Naive thymus-derived CD4-positive, alpha-beta T cell (primary cell): Measurements from ENCODE around the gene EGFR. TPM values are rescaled to one million over a fixed set of nuclear protein-coding genes. Genes with fewer than 3 reads are reported as not detected.

ENCODE experiments used
- ATAC-seq: fragments of 150-1000 bp; cut with Tn5 transposase; 2 replicates; pipeline ENCODE4 v1.10.0; 2021; ENCODE audit warnings: mild to moderate bottlenecking, moderate library complexity
- CTCF ChIA-PET: fragments of 350-600 bp; sonication (Branson Sonifier 250); formaldehyde crosslinking; loops from one replicate; lab custom pipeline; 2021; ENCODE audit warnings: antibody characterized with exemption; lab: Charles Lee
- POLR2A ChIA-PET: fragments of 350-600 bp; sonication (Branson Sonifier 250); formaldehyde crosslinking; loops from one replicate; lab custom pipeline; 2021; ENCODE audit warnings: antibody characterized with exemption, inconsistent platforms; lab: Charles Lee
- DNase-seq, 9 donors: peaks; one replicate each; pipeline versions ENCODE4 v3.0.0 to v3.0.0-alpha.2; 2020 to 2022; ENCODE audit warnings: mixed read lengths in 1 of 9
- H3K27ac ChIP-seq: one replicate; pipeline ENCODE4 v1.7.0; 2013; ENCODE audit warnings: mild to moderate bottlenecking, low read depth, low read length, moderate library complexity
- H3K27me3 ChIP-seq, 2 donors: one replicate each; pipeline ENCODE4 v1.7.0; 2013; ENCODE audit warnings: low read length in 2 of 2, mild to moderate bottlenecking in 2 of 2, moderate library complexity in 2 of 2; ENCODE audit not compliant: control insufficient read depth in 2 of 2, insufficient read depth in 2 of 2
- H3K36me3 ChIP-seq, 3 experiments: 1 replicate in 2 of 3; 2 replicates in 1 of 3; pipeline ENCODE4 v1.7.0; 2013; ENCODE audit warnings: low read length in 3 of 3, mild to moderate bottlenecking in 3 of 3, moderate library complexity in 1 of 3; ENCODE audit not compliant: insufficient read depth in 3 of 3, control insufficient read depth in 2 of 3
- H3K4me1 ChIP-seq, 2 donors: one replicate each; pipeline ENCODE4 v1.7.0; 2013; ENCODE audit warnings: low read length in 2 of 2, mild to moderate bottlenecking in 2 of 2, moderate library complexity in 1 of 2; ENCODE audit not compliant: control insufficient read depth in 2 of 2, insufficient read depth in 2 of 2
- H3K4me3 ChIP-seq: 2 replicates; pipeline ENCODE4 v1.7.0; 2013; ENCODE audit warnings: mild to moderate bottlenecking, low read length
- H3K9me3 ChIP-seq, 3 experiments: 1 replicate in 2 of 3; 2 replicates in 1 of 3; pipeline ENCODE4 v1.7.0; 2013; ENCODE audit warnings: low read length in 3 of 3; ENCODE audit not compliant: control insufficient read depth in 2 of 3
- H3K27ac Mint-ChIP-seq, 9 donors: one replicate each; pipeline ENCODE4 v1.8.0; 2020 to 2022; ENCODE audit warnings: mixed read lengths in 9 of 9, mild to moderate bottlenecking in 8 of 9, moderate library complexity in 5 of 9, inconsistent platforms in 2 of 9
- H3K27me3 Mint-ChIP-seq, 5 donors: one replicate each; pipeline ENCODE4 v1.8.0; 2021 to 2022; ENCODE audit warnings: mixed read lengths in 5 of 5, mild to moderate bottlenecking in 1 of 5
- H3K36me3 Mint-ChIP-seq, 5 donors: one replicate each; pipeline ENCODE4 v1.8.0; 2020 to 2022; ENCODE audit warnings: mixed read lengths in 5 of 5, mild to moderate bottlenecking in 3 of 5, inconsistent platforms in 1 of 5
- H3K4me1 Mint-ChIP-seq, 7 donors: one replicate each; pipeline ENCODE4 v1.8.0; 2020 to 2022; ENCODE audit warnings: mixed read lengths in 7 of 7, mild to moderate bottlenecking in 3 of 7, inconsistent platforms in 1 of 7
- H3K4me3 Mint-ChIP-seq, 10 donors: one replicate each; pipeline ENCODE4 v1.8.0; 2020 to 2022; ENCODE audit warnings: mild to moderate bottlenecking in 10 of 10, mixed read lengths in 10 of 10, moderate library complexity in 6 of 10, inconsistent platforms in 2 of 10
- H3K9me3 Mint-ChIP-seq, 11 donors: one replicate each; pipeline ENCODE4 v1.8.0; 2020 to 2022; ENCODE audit warnings: mixed read lengths in 11 of 11, mild to moderate bottlenecking in 4 of 11, inconsistent platforms in 1 of 11, moderate library complexity in 1 of 11
- intact Hi-C, 2 donors: fragments of 100-400 bp; cut with micrococcal nuclease; formaldehyde crosslinking; loops; one replicate each; pipeline ENCODE4 v1.15.1; 2023
- polyA plus RNA-seq, 2 donors: library from polyadenylated mRNA; unstranded; fragments of 300-500 nt; fragmentation: Illumina TruSeq; gene quantifications; one replicate each; pipeline ENCODE4 v1.2.3, GENCODE V29; 2021
- total RNA-seq, 6 experiments: library from RNA in 5 of 6; stranded (reverse) in 5 of 6; gene quantifications; 1 replicate in 5 of 6; 2 replicates in 1 of 6; pipeline ENCODE4 v1.2.3 and lab custom pipeline; 2021 to 2026

EGFR gene
- total and polyA plus RNA-seq, 7 experiments from 2014 or later, result 0.16 TPM; not detected in 6

GRCh38 chr7:55065511-55066229, 46.9 kb downstream of the EGFR start:
- no peak overlapping the region for H3K4me3 Mint-ChIP-seq
- no peaks in the 10 kb centered on the region for H3K36me3 Mint-ChIP-seq
- Histone ChIP-seq H3K4me1 (no peaks in the 10 kb centered on the region), H3K9me3 (no peaks in the 10 kb centered on the region), H3K27ac (no peak overlapping the region), H3K4me3 (no peak overlapping the region), H3K36me3 (no peaks in the 10 kb centered on the region), H3K27me3 (no peaks in the 10 kb centered on the region)
- no peaks in the 10 kb centered on the region for H3K4me1 Mint-ChIP-seq
- intact Hi-C loops, result no loop called here
- no peak overlapping the region for H3K27ac Mint-ChIP-seq
- POLR2A ChIA-PET, result no interaction called here
- peaks cover 0 to 4% (median 0%) of the 10 kb centered on the region in 11 donors for H3K9me3 Mint-ChIP-seq
- DNase-seq (no peak), ATAC-seq (no peak)
- H3K27me3 Mint-ChIP-seq, result peaks cover 23 to 42% (median 35%) of the 10 kb centered on the region in 5 donors
- CTCF ChIA-PET, result no interaction called here

- H3K27me3 Mint-ChIP-seq, result peaks cover 23 to 51% (median 35%) of the 10 kb centered on the region in 5 donors
- Histone ChIP-seq H3K36me3 (no peaks in the 10 kb centered on the region), H3K27me3 (no peaks in the 10 kb centered on the region), H3K9me3 (no peaks in the 10 kb centered on the region), H3K4me1 (no peaks in the 10 kb centered on the region), H3K27ac (no peak overlapping the region), H3K4me3 (no peak overlapping the region)
- H3K9me3 Mint-ChIP-seq, result peaks cover 0 to 4% (median 0%) of the 10 kb centered on the region in 11 donors
- no peak overlapping the region for H3K27ac Mint-ChIP-seq
- no peaks in the 10 kb centered on the region for H3K36me3 Mint-ChIP-seq
- no peaks in the 10 kb centered on the region for H3K4me1 Mint-ChIP-seq
- intact Hi-C loops, result no loop called here
- ATAC-seq (no peak), DNase-seq (no peak)
- ChIA-PET POLR2A (no interaction called here), CTCF (no interaction called here)
- H3K4me3 Mint-ChIP-seq, result no peak overlapping the region
These were observed 47.7 kb downstream of the EGFR start for GRCh38 chr7:55066524-55066923.

DNA sequence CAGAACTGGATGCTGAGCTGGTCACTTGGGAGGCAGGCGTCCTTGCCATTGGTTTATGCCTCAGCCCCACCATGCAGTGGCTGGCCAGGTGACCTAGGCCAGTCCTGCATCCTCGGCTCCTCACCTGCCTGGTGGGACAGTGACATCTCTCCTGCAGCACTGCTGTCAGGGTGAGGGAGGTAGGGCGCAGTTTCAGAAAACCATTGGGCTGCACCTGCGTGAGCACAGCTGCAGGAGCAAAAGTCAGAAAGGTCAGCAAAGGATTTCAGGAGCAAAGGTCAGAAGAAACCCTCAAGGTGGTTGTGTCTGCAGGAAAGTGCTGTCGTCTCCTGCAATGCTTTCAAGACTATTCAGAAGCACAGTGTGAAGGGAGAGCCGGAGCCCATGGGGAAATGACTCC, 48.1 kb downstream of the EGFR start:
- Mint-ChIP-seq H3K27me3 (peaks cover 23 to 50% (median 32%) of the 10 kb centered on the region in 5 donors), H3K27ac (no peak overlapping the region), H3K4me1 (no peaks in the 10 kb centered on the region), H3K9me3 (peaks cover 0 to 4% (median 0%) of the 10 kb centered on the region in 11 donors), H3K36me3 (no peaks in the 10 kb centered on the region), H3K4me3 (no peak overlapping the region)
- H3K36me3 ChIP-seq, result no peaks in the 10 kb centered on the region
- H3K4me3 ChIP-seq, result no peak overlapping the region
- ChIA-PET CTCF (no interaction called here), POLR2A (no interaction called here)
- DNase-seq (no peak), ATAC-seq (no peak)
- no peaks in the 10 kb centered on the region for H3K4me1 ChIP-seq
- H3K27me3 ChIP-seq, result no peaks in the 10 kb centered on the region
- no peak overlapping the region for H3K27ac ChIP-seq
- intact Hi-C loops, result no loop called here
- no peaks in the 10 kb centered on the region for H3K9me3 ChIP-seq

- no peaks in the 10 kb centered on the region for H3K4me1 ChIP-seq
- Mint-ChIP-seq H3K27me3 (peaks cover 22 to 45% (median 29%) of the 10 kb centered on the region in 5 donors), H3K4me1 (no peaks in the 10 kb centered on the region)
These were observed 48.9 kb downstream of the EGFR start for GRCh38 chr7:55067748-55068147.

DNA sequence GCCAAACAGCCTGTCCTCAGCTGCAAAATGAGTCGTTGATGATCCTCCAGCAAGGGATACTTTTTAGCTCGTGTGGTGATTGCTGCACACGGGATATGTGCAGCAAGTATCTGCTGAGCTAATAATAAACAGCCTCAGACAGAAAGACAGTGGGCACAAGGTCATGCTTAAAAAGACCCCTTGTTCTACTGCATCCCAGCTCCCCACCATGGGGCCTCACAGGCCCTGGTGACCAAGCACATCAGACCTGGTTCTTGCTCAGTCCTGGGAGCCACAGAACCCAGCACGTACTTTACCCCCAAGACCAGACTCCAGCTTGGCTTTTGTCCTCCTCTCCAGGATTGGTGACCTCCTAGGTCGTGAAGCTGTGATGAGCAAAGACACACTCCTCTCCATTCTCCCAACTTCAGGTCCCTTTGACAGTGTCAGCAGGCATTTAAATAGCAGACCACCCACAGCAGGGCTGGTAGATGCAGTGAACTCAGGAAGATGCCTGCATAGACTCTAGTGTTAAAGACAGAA, 50.5 kb downstream of the EGFR start:
- intact Hi-C loops, result no loop called here
- POLR2A ChIA-PET, result no interaction called here

More at GRCh38 chr7:55067748-55068147, 48.9 kb downstream of the EGFR start:
- no peak overlapping the region for H3K27ac ChIP-seq
- Mint-ChIP-seq H3K4me3 (no peak overlapping the region), H3K9me3 (peaks cover 0 to 4% (median 0%) of the 10 kb centered on the region in 11 donors), H3K27ac (no peak overlapping the region), H3K36me3 (no peaks in the 10 kb centered on the region)
- POLR2A ChIA-PET, result no interaction called here
- H3K27me3 ChIP-seq, result no peaks in the 10 kb centered on the region
- ATAC-seq (no peak), DNase-seq (no peak)
- no peak overlapping the region for H3K4me3 ChIP-seq
- intact Hi-C loops, result no loop called here
- CTCF ChIA-PET, result no interaction called here
- H3K36me3 ChIP-seq, result no peaks in the 10 kb centered on the region
- no peaks in the 10 kb centered on the region for H3K9me3 ChIP-seq

DNA sequence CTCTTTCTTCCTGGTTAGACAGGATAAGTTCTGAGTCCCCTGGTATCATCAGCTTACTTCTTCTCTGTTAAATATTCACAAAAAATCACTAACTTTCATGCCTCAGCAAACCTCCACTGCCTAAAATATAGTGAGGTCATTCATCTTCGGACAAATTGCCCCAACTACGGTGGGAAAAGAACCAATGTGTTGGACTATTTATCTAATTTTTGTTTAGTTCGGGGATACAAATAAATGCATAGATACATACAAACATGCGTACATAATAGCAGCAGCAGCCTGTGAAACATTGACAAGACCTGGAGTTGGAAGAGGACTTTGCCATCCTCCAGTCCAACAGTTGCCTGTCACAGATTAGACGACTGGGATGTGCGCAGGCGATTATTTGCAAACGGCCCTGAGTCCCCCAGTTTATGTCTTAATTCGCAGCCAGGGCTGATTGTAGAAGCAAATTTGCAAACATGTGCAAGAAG, 51.5 kb downstream of the EGFR start:
- peaks cover 0 to 2% (median 0%) of the 10 kb centered on the region in 11 donors for H3K9me3 Mint-ChIP-seq
- no peak overlapping the region for H3K27ac ChIP-seq
- ATAC-seq, result no peak
- H3K27me3 Mint-ChIP-seq, result peaks cover 13 to 41% (median 22%) of the 10 kb centered on the region in 5 donors
- peaks cover 0 to 17% (median 3%) of the 10 kb centered on the region in 7 donors for H3K4me1 Mint-ChIP-seq
- no peaks in the 10 kb centered on the region for H3K9me3 ChIP-seq
- intact Hi-C loops, result no loop called here
- H3K27ac Mint-ChIP-seq, result no peak overlapping the region
- no peaks in the 10 kb centered on the region for H3K36me3 ChIP-seq
- ChIA-PET POLR2A (no interaction called here), CTCF (no interaction called here)
- H3K4me1 ChIP-seq, result peaks cover 0 to 5% of the 10 kb centered on the region in 2 donors
- H3K36me3 Mint-ChIP-seq, result peaks cover 0 to 2% (median 0%) of the 10 kb centered on the region in 5 donors
- no peak overlapping the region for H3K4me3 Mint-ChIP-seq
- no peak for DNase-seq
- H3K27me3 ChIP-seq, result no peaks in the 10 kb centered on the region
- no peak overlapping the region for H3K4me3 ChIP-seq

More for the DNA sequence above, 50.5 kb downstream of the EGFR start:
- Mint-ChIP-seq H3K36me3 (peaks cover 0 to 2% (median 0%) of the 10 kb centered on the region in 5 donors), H3K27me3 (peaks cover 14 to 43% (median 22%) of the 10 kb centered on the region in 5 donors), H3K27ac (no peak overlapping the region), H3K9me3 (peaks cover 0 to 2% (median 0%) of the 10 kb centered on the region in 11 donors), H3K4me1 (peaks cover 0 to 13% (median 0%) of the 10 kb centered on the region in 7 donors), H3K4me3 (no peak overlapping the region)
- H3K36me3 ChIP-seq, result no peaks in the 10 kb centered on the region
- H3K27me3 ChIP-seq, result no peaks in the 10 kb centered on the region
- ATAC-seq (no peak), DNase-seq (no peak)
- no peaks in the 10 kb centered on the region for H3K9me3 ChIP-seq
- H3K4me3 ChIP-seq, result no peak overlapping the region
- H3K4me1 ChIP-seq, result peaks cover 0 to 5% of the 10 kb centered on the region in 2 donors
- H3K27ac ChIP-seq, result no peak overlapping the region
- CTCF ChIA-PET, result no interaction called here
